GM12878 (cell line): ENCODE data around the gene TCEANC2.

Experiments
- EP300 ChIP-seq, 2 experiments: fragments of 150-350 bp in 1 of 2; IDR thresholded peaks; 2 replicates each; pipeline ENCODE4 v1.6.1; 2011 to 2012; ENCODE audit warnings: low read depth in 2 of 2, low read length in 2 of 2, borderline replicate concordance in 1 of 2, improper control_type of control experiment in 1 of 2, inconsistent platforms in 1 of 2; ENCODE audit not compliant: control insufficient read depth in 1 of 2
- GABPA ChIP-seq: IDR thresholded peaks from 2 replicates; pipeline ENCODE4 v1.6.1; 2014; ENCODE audit warnings: antibody characterized with exemption, low read depth, mild to moderate bottlenecking, inconsistent platforms
- KDM1A ChIP-seq: fragments of 200-600 bp; sonication (generic); IDR thresholded peaks from 2 replicates; pipeline ENCODE4 v1.6.1; 2016; ENCODE audit warnings: borderline replicate concordance
- POLR2A ChIP-seq: IDR thresholded peaks from 2 replicates; pipeline ENCODE4 v1.6.1; 2011; ENCODE audit warnings: low read depth, mild to moderate bottlenecking, low read length
- RAD21 ChIP-seq: IDR thresholded peaks from 2 replicates; pipeline ENCODE4 v1.6.1; 2011; ENCODE audit warnings: mild to moderate bottlenecking, low read depth, low read length, moderate library complexity; ENCODE audit not compliant: insufficient read depth
- RCOR1 ChIP-seq: conservative IDR thresholded peaks from 2 replicates; pipeline ENCODE4 v1.6.1; 2012; ENCODE audit warnings: low read depth, low read length, improper control_type of control experiment
- SRF ChIP-seq, 2 experiments: IDR thresholded peaks; 2 replicates each; pipeline ENCODE4 v1.6.1; 2011; ENCODE audit warnings: low read depth in 2 of 2, low read length in 2 of 2, mild to moderate bottlenecking in 1 of 2, moderate library complexity in 1 of 2
- USF1 ChIP-seq: IDR thresholded peaks from 2 replicates; pipeline ENCODE4 v1.6.1; 2011; ENCODE audit warnings: borderline replicate concordance, low read depth, mild to moderate bottlenecking, moderate library complexity, mixed read lengths, low read length; ENCODE audit not compliant: insufficient read depth; ENCODE audit errors: extremely low read length
- YY1 ChIP-seq: IDR thresholded peaks from 2 replicates; pipeline ENCODE4 v1.6.1; 2011; ENCODE audit warnings: low read depth, mild to moderate bottlenecking, low read length
- TF ChIP-seq, protein P1 (sequence below), 3 experiments: IDR thresholded peaks in 2 of 3; conservative IDR thresholded peaks in 1 of 3; 2 replicates each; pipeline ENCODE4 v1.5.1; 2011; ENCODE audit warnings: low read depth in 3 of 3, low read length in 3 of 3, mild to moderate bottlenecking in 3 of 3, control low read depth in 2 of 3, moderate library complexity in 2 of 3, inconsistent platforms in 1 of 3, mixed read lengths in 1 of 3; ENCODE audit not compliant: control insufficient read depth in 2 of 3, insufficient read depth in 1 of 3; ENCODE audit errors: extremely low read depth in 1 of 3

DNA sequence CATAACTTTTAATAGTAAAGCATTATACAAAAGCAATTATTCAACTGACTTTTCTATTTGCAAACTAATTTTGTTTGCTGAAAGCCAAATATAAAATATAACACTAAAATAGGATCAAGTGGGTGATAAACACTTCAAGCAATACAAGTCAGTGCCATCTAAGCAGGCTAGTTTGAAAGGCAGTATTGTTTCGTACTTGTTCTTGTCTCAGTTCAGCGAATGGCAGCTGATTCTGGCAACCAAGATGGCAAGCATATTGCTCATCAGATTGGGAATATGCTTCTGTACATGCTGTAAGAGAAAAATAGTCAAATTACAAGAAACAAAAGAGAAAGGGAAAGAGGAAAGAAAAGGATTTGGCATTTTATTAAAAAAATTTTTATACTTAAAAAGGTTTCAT, 7.9 kb upstream of the TCEANC2 start:
- TF ChIP-seq GABPA (no peak), SRF (IDR thresholded peaks at IDR 0.05; ENCODE audit: low read depth in 2 of 2, low read length in 2 of 2) (no peak), RCOR1 (no peak), EP300 (IDR thresholded peaks at IDR 0.05; ENCODE audit: borderline replicate concordance in 1 of 2, control insufficient read depth in 1 of 2, low read depth in 2 of 2, low read length in 2 of 2) (no peak), YY1 (no peak), RAD21 (no peak), USF1 (no peak), KDM1A (no peak), POLR2A (no peak)
- TF ChIP-seq, protein P1, sequence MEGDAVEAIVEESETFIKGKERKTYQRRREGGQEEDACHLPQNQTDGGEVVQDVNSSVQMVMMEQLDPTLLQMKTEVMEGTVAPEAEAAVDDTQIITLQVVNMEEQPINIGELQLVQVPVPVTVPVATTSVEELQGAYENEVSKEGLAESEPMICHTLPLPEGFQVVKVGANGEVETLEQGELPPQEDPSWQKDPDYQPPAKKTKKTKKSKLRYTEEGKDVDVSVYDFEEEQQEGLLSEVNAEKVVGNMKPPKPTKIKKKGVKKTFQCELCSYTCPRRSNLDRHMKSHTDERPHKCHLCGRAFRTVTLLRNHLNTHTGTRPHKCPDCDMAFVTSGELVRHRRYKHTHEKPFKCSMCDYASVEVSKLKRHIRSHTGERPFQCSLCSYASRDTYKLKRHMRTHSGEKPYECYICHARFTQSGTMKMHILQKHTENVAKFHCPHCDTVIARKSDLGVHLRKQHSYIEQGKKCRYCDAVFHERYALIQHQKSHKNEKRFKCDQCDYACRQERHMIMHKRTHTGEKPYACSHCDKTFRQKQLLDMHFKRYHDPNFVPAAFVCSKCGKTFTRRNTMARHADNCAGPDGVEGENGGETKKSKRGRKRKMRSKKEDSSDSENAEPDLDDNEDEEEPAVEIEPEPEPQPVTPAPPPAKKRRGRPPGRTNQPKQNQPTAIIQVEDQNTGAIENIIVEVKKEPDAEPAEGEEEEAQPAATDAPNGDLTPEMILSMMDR (IDR thresholded peaks at IDR 0.05 in 2 of 3, conservative IDR thresholded peaks at IDR 0.05 in 1 of 3; ENCODE audit: control insufficient read depth in 2 of 3, extremely low read depth in 1 of 3, insufficient read depth in 1 of 3, low read depth in 3 of 3, low read length in 3 of 3), result no peak
